ENCODE data around the gene ZFAND2B. TPM values are rescaled to one million over a fixed set of nuclear protein-coding genes. Genes with fewer than 3 reads are reported as not detected.

ZFAND2B gene
- total RNA-seq, 6 donors from 2014 or later = 38.7 to 59.7 (median 43.3) TPM

- no peaks in the 10 kb centered on the region for H3K27me3 ChIP-seq
- peak overlapping the region; percentile 94 to 97 (median 96) for H3K27ac ChIP-seq
- H3K4me1 ChIP-seq = peaks cover 23 to 42% (median 28%) of the 10 kb centered on the region in 4 donors
- 41 to 48% methylated on average over 5 to 7 of the region's 7 CpGs for WGBS, 2 donors
- TF ChIP-seq POLR2AphosphoS5 (IDR thresholded peaks at IDR 0.05) (no peak), POLR2A (IDR thresholded peaks at IDR 0.05) (no peak), CTCF (IDR thresholded peaks at IDR 0.05) (no peak), EP300 (IDR thresholded peaks at IDR 0.05) (no peak)
- DNase-seq (no peak), ATAC-seq (ENCODE audit: low FRiP score in 2 of 2) (no peak)
- no peaks in the 10 kb centered on the region for H3K9me3 ChIP-seq
- peak overlapping the region; percentile 81 to 92 (median 86) for H3K4me3 ChIP-seq
- H3K36me3 ChIP-seq = peaks cover 30 to 57% (median 42%) of the 10 kb centered on the region in 4 donors
Observed at GRCh38 chr2:219228041-219228910, 21.7 kb downstream of the ZFAND2B start.

GRCh38 chr2:219228911-219229304, 22.3 kb downstream of the ZFAND2B start:
- peak in 1 of 2 donors; percentile 28 for ATAC-seq (ENCODE audit: low FRiP score in 2 of 2)
- Histone ChIP-seq H3K4me3 (peak overlapping the region; percentile 81 to 92 (median 86)), H3K4me1 (peaks cover 23 to 42% (median 28%) of the 10 kb centered on the region in 4 donors), H3K36me3 (peaks cover 32 to 57% (median 42%) of the 10 kb centered on the region in 4 donors), H3K27ac (peak overlapping the region; percentile 94 to 97 (median 96)), H3K9me3 (no peaks in the 10 kb centered on the region), H3K27me3 (no peaks in the 10 kb centered on the region)
- TF ChIP-seq POLR2AphosphoS5 (IDR thresholded peaks at IDR 0.05) (no peak), CTCF (IDR thresholded peaks at IDR 0.05) (no peak), EP300 (IDR thresholded peaks at IDR 0.05) (no peak), POLR2A (IDR thresholded peaks at IDR 0.05) (no peak)
- WGBS, 2 donors = 0 to 1% methylated on average over 1 to 9 of the region's 19 CpGs
- DNase-seq = no peak

- no peaks in the 10 kb centered on the region for H3K27me3 ChIP-seq
- no peaks in the 10 kb centered on the region for H3K9me3 ChIP-seq
- peak within 1 kb of the TSS; percentile 94 to 97 (median 96) for H3K27ac ChIP-seq
- DNase-seq = peak; percentile 96 to 99
- 2% methylated on average over 44 of the region's 80 CpGs; no CpG with 5 or more reads in 1 of the 2 donors for WGBS, 2 donors
- TF ChIP-seq EP300 (IDR thresholded peaks at IDR 0.05) = peak in 1 of 4 donors; percentile 78
- peak; percentile 94 to 98 for TF ChIP-seq POLR2AphosphoS5 (IDR thresholded peaks at IDR 0.05)
- TF ChIP-seq CTCF (IDR thresholded peaks at IDR 0.05) = peak in 3 of 6 experiments; percentile 14 to 18 (median 18)
- peak; percentile 20 to 93 (median 76) for TF ChIP-seq POLR2A (IDR thresholded peaks at IDR 0.05)
- H3K4me3 ChIP-seq = peak within 1 kb of the TSS; percentile 81 to 92 (median 86)
- H3K36me3 ChIP-seq = peaks cover 32 to 57% (median 41%) of the 10 kb centered on the region in 4 donors
- ATAC-seq (ENCODE audit: low FRiP score in 2 of 2) = peak; percentile 99
- H3K4me1 ChIP-seq = peaks cover 23 to 42% (median 28%) of the 10 kb centered on the region in 4 donors
Observed at GRCh38 chr2:219229305-219230058, 22.9 kb downstream of the ZFAND2B start, which contains the start of the genes ANKZF1 and ATG9A. Gene ANKZF1 (plus strand): TSS chr2:219229806. CDS start chr2:219230258, 452 bp downstream. Gene ATG9A (minus strand): TSS chr2:219229636. CDS start chr2:219228024, 1,612 bp downstream.

- peaks cover 32 to 57% (median 41%) of the 10 kb centered on the region in 4 donors for H3K36me3 ChIP-seq
- no peaks in the 10 kb centered on the region for H3K27me3 ChIP-seq
- TF ChIP-seq EP300 (IDR thresholded peaks at IDR 0.05) (no peak), POLR2A (IDR thresholded peaks at IDR 0.05) (peak in 1 of 4 donors; percentile 20)
- H3K9me3 ChIP-seq = no peaks in the 10 kb centered on the region
- 0% methylated on average over 22 to 24 of the region's 24 CpGs for WGBS, 2 donors
- H3K4me1 ChIP-seq = peaks cover 23 to 42% (median 28%) of the 10 kb centered on the region in 4 donors
- H3K27ac ChIP-seq = peak overlapping the region; percentile 94 to 97 (median 96)
- ATAC-seq (ENCODE audit: low FRiP score in 2 of 2) (peak; percentile 35 to 66), DNase-seq (peak; percentile 78 to 87)
- H3K4me3 ChIP-seq = peak overlapping the region; percentile 60 to 92 (median 84)
Observed at GRCh38 chr2:219230059-219230540, 23.5 kb downstream of the ZFAND2B start.

Measured in upper lobe of left lung (tissue), 6 donors.